Muscle layer of colon (tissue), 2 donors: ENCODE results near the gene ALKBH6.
"Not testable (repeated sequence)": the region's sequence is repeated elsewhere in the genome, so short reads cannot be mapped to it uniquely, and the experiment has no call there.

Source experiments
- H3K27ac ChIP-seq: one replicate; pipeline ENCODE4 v1.7.0; 2013; ENCODE audit warnings: low read depth, mild to moderate bottlenecking, low read length, moderate library complexity
- H3K27me3 ChIP-seq, 2 donors: one replicate each; pipeline ENCODE4 v1.7.0; 2013; ENCODE audit warnings: low read length in 2 of 2, mild to moderate bottlenecking in 2 of 2; ENCODE audit not compliant: insufficient read depth in 2 of 2, control insufficient read depth in 1 of 2
- H3K36me3 ChIP-seq: one replicate; pipeline ENCODE4 v1.7.0; 2013; ENCODE audit warnings: mild to moderate bottlenecking, low read length; ENCODE audit not compliant: insufficient read depth
- H3K4me1 ChIP-seq: one replicate; pipeline ENCODE4 v1.7.0; 2013; ENCODE audit warnings: mild to moderate bottlenecking, low read length; ENCODE audit not compliant: insufficient read depth
- H3K4me3 ChIP-seq, 2 donors: one replicate each; pipeline ENCODE4 v1.7.0; 2013; ENCODE audit warnings: low read length in 2 of 2, low read depth in 1 of 2, mild to moderate bottlenecking in 1 of 2, moderate library complexity in 1 of 2
- H3K9ac ChIP-seq: one replicate; pipeline ENCODE4 v1.7.0; 2013; ENCODE audit warnings: low read length
- H3K9me3 ChIP-seq: one replicate; pipeline ENCODE4 v1.7.0; 2013; ENCODE audit warnings: mild to moderate bottlenecking, low read length
- donor health status: abdominal sarcoma.
- donor health status: Adenocarcinoma of cecum.

ALKBH6 gene

GRCh38 chr19:35987571-35987896 is 26.5 kb downstream of the ALKBH6 start:
- Histone ChIP-seq H3K36me3 (no peaks in the 10 kb centered on the region), H3K4me1 (no peaks in the 10 kb centered on the region), H3K9ac (no peak overlapping the region), H3K27ac (no peak overlapping the region), H3K9me3 (no peaks in the 10 kb centered on the region), H3K27me3 (peaks cover 8 to 21% of the 10 kb centered on the region in 2 donors), H3K4me3 (no peak overlapping the region)

GRCh38 chr19:35986664-35987570 is 27.1 kb downstream of the ALKBH6 start:
- Histone ChIP-seq H3K27me3 (peaks cover 8 to 21% of the 10 kb centered on the region in 2 donors), H3K9ac (no peak overlapping the region), H3K27ac (no peak overlapping the region), H3K4me3 (peak overlapping the region in 1 of 2 donors; percentile 11), H3K36me3 (no peaks in the 10 kb centered on the region), H3K9me3 (no peaks in the 10 kb centered on the region), H3K4me1 (no peaks in the 10 kb centered on the region)

DNA sequence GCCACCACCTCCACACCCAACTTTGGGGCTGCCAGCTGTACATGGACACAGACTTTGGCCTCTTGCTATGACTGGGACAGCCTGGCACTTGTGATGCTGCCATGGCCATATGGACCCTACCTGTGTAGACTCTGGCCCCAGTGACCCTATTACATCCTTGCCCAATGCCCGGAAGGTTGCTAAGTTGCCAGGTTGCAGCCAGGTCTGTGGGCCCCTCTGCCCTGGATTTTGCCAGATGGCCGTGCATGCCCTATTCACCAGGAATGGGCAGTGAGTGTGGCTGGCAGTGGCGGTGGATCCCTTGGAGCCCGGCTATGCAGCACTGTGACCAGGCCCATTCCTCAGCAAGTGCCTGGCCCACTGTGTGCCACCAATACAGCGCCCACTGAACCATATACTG is 27.9 kb downstream of the ALKBH6 start:
- Histone ChIP-seq H3K27me3 (peaks cover 8 to 21% of the 10 kb centered on the region in 2 donors), H3K9ac (no peak overlapping the region), H3K27ac (no peak overlapping the region), H3K4me3 (no peak overlapping the region), H3K36me3 (no peaks in the 10 kb centered on the region), H3K9me3 (no peaks in the 10 kb centered on the region), H3K4me1 (no peaks in the 10 kb centered on the region)

DNA sequence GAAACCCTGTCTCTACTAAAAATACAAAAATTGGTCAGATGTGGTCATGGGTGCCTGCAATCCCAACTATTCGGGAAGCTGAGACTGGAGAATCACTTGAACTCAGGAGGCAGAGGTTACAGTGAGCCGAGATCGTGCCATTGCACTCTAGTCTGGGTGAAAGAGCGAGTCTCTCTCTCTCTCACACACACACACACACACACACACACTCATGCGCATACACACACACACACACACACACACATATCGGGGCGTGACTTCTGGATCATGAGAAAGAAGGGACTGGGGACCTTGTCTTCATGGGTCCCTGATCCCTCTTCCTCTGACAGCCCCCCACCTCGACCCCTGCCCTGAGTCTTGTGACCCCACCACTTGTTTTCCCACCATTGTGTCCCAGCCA is 30.8 kb downstream of the ALKBH6 start:
- H3K27me3 ChIP-seq = peaks cover 8 to 21% of the 10 kb centered on the region in 2 donors
- H3K27ac ChIP-seq = no peak overlapping the region

DNA sequence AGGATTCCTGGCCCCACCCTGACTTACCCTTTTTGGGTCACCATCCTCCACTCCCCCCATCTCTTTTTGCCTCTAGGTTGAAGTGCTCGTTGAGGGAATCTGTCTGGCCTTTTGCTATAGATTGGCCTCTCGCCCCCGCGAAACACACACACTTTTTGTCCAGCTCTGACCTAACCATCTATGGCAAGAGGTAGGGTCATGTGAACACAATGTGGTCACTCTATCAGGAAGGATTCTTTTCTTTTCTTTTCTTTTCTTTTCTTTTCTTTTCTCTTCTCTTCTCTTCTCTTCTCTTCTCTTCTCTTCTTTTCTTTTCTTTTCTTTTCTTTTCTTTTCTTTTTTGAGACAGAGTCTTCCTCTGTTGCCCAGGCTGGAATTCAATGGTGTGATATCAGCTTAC is 33.0 kb downstream of the ALKBH6 start:
- H3K36me3 ChIP-seq, H3K4me1 ChIP-seq, H3K9me3 ChIP-seq, H3K27ac ChIP-seq, H3K27me3 ChIP-seq, H3K4me3 ChIP-seq, H3K9ac ChIP-seq: not testable (repeated sequence)

More for the DNA sequence above, 30.8 kb downstream of the ALKBH6 start:
- Histone ChIP-seq H3K36me3 (no peaks in the 10 kb centered on the region), H3K9me3 (no peaks in the 10 kb centered on the region), H3K9ac (no peak overlapping the region), H3K4me3 (no peak overlapping the region), H3K4me1 (no peaks in the 10 kb centered on the region)

DNA sequence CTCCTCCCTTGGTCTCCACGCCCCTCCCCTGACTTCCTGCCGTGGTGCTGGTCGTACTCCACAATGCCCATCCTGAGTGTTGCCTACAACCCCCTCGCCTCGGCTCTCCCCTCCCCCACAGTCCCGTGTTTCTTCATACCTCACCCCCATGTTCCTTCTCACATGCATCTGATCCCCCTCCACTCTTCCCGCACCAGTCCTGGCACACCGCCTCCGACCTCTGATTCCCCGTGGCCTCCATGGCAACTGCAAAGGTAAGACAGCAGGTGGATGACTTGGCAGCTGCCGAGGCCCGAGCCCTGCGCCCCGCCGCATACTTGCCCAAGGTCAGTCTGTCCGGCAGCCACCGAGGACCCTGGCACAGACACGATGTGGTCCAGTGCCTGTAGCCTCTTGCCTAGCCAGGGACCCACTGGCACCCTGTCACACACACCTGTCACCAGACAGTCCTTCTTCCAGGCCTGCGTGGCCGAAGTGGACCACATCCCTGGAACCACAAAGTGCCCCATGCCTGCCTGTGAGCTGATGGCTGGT is 35.1 kb downstream of the ALKBH6 start:
- no peaks in the 10 kb centered on the region for H3K36me3 ChIP-seq
- no peaks in the 10 kb centered on the region for H3K27me3 ChIP-seq

GRCh38 chr19:35978271-35978670 is 35.7 kb downstream of the ALKBH6 start:
- H3K9ac ChIP-seq = no peak overlapping the region
- H3K27ac ChIP-seq = no peak overlapping the region
- H3K4me1 ChIP-seq = no peaks in the 10 kb centered on the region
- no peaks in the 10 kb centered on the region for H3K27me3 ChIP-seq
- no peak overlapping the region for H3K4me3 ChIP-seq
- no peaks in the 10 kb centered on the region for H3K36me3 ChIP-seq
- no peaks in the 10 kb centered on the region for H3K9me3 ChIP-seq

More for the DNA sequence above, 35.1 kb downstream of the ALKBH6 start:
- no peak overlapping the region for H3K4me3 ChIP-seq
- no peaks in the 10 kb centered on the region for H3K9me3 ChIP-seq
- H3K9ac ChIP-seq = no peak overlapping the region
- H3K4me1 ChIP-seq = no peaks in the 10 kb centered on the region
- H3K27ac ChIP-seq = no peak overlapping the region

- H3K27me3 ChIP-seq = no peaks in the 10 kb centered on the region
Measured at GRCh38 chr19:35977446-35978222, 36.4 kb downstream of the ALKBH6 start.

DNA sequence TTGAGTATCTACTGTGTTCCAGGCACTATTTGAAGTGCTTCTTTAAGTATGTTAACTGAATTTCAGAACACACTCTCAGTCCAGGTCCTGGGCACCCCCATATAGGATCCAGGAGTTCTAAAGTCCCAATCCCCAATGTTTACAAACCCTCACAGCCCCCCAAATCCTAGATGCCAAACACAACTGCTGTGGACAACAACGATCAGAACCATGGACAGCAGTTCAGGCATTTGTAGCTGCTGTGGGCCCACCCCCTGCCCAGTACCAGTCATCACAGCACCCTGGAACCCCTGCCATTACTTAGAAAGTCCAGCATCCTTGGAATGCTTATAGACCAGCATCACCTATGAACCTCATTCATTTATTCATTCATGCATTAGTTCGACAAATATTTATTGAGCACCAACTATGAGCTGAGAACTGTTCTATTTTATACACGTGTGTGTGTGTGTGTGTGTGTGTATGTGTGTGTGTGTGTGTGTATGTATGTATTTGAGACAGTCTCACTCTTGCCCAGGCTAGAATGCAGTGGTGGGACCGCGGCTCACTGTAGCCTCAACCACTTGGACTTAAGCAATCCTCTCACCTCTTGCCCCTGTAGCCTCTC is 38.3 kb downstream of the ALKBH6 start:
- no peaks in the 10 kb centered on the region for H3K27me3 ChIP-seq
- H3K4me1 ChIP-seq = no peaks in the 10 kb centered on the region
- H3K4me3 ChIP-seq = no peak overlapping the region
- H3K27ac ChIP-seq = no peak overlapping the region
- H3K9ac ChIP-seq = no peak overlapping the region
- H3K36me3 ChIP-seq = no peaks in the 10 kb centered on the region
- no peaks in the 10 kb centered on the region for H3K9me3 ChIP-seq

More at GRCh38 chr19:35977446-35978222, 36.4 kb downstream of the ALKBH6 start:
- Histone ChIP-seq H3K4me1 (no peaks in the 10 kb centered on the region), H3K4me3 (no peak overlapping the region), H3K9me3 (no peaks in the 10 kb centered on the region), H3K36me3 (no peaks in the 10 kb centered on the region), H3K9ac (no peak overlapping the region), H3K27ac (no peak overlapping the region)

GRCh38 chr19:35973487-35973886 is 40.5 kb downstream of the ALKBH6 start:
- Histone ChIP-seq H3K27me3 (no peaks in the 10 kb centered on the region), H3K9ac (no peak overlapping the region), H3K27ac (no peak overlapping the region), H3K36me3 (no peaks in the 10 kb centered on the region), H3K4me3 (no peak overlapping the region), H3K4me1 (no peaks in the 10 kb centered on the region), H3K9me3 (no peaks in the 10 kb centered on the region)

DNA sequence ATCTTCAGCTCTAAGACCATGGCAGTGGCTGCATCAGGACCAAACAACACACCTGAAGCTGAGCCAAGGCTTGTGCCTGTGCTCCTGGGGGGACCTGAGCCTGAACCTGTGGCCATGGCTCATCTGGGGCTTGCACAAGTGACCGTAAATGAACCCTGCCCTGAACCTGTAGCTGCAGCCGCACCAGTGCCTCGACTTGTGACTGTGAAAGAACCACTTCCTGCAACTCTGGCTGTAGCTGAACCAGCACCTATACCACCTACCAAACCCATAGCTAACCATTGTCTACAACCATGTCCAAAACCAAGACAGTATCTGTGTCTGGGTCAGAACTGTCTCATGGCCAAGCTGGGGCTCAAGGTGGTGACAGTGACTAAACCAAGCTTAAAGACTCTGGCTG is 47.2 kb downstream of the ALKBH6 start:
- H3K9ac ChIP-seq = no peak overlapping the region
- no peaks in the 10 kb centered on the region for H3K36me3 ChIP-seq
- H3K27ac ChIP-seq = no peak overlapping the region
- H3K27me3 ChIP-seq = no peaks in the 10 kb centered on the region
- no peaks in the 10 kb centered on the region for H3K4me1 ChIP-seq
- H3K4me3 ChIP-seq = no peak overlapping the region
- no peaks in the 10 kb centered on the region for H3K9me3 ChIP-seq
